Right atrium auricular region (tissue), 2 donors: Measurements from ENCODE around the gene SHANK2. TPM values are rescaled to one million over a fixed set of nuclear protein-coding genes. Genes with fewer than 3 reads are reported as not detected.

Source experiments
- DNase-seq: peaks from one replicate; pipeline ENCODE4 v3.0.0-alpha.2; 2019; ENCODE audit warnings: low spot score
- H3K27ac ChIP-seq, 2 donors: fragments of 200-600 bp; sonication (generic); 1 replicate in 1 of 2; 2 replicates in 1 of 2; pipeline ENCODE4 v1.5.1; 2016 to 2019
- H3K27me3 ChIP-seq, 2 donors: fragments of 200-600 bp; sonication (generic); one replicate each; pipeline versions ENCODE4 v1.5.1 to v1.6.0; 2017 to 2019
- H3K36me3 ChIP-seq: fragments of 200-600 bp; sonication (generic); one replicate; pipeline ENCODE4 v1.5.1; 2016
- H3K4me1 ChIP-seq, 2 donors: fragments of 200-600 bp; sonication (generic); one replicate each; pipeline versions ENCODE4 v1.5.1 to v1.6.0; 2017 to 2019
- H3K4me3 ChIP-seq, 2 donors: fragments of 200-600 bp; sonication (generic); 1 replicate in 1 of 2; 2 replicates in 1 of 2; pipeline ENCODE4 v1.5.1; 2017 to 2019; ENCODE audit warnings: mild to moderate bottlenecking in 1 of 2, moderate library complexity in 1 of 2
- H3K9me3 ChIP-seq, 2 donors: fragments of 200-600 bp; sonication (generic); one replicate each; pipeline ENCODE4 v1.5.1; 2019
- total RNA-seq, 2 donors: library from RNA; depleted of rRNA; stranded (reverse); fragments of >200 nt; gene quantifications; one replicate each; pipeline ENCODE4 v1.1.0, GENCODE V29; 2016
- TF ChIP-seq, protein P1 (sequence below), 2 donors: fragments of 200-600 bp; sonication (generic); IDR thresholded peaks; one replicate each; pipeline ENCODE4 v1.5.1; 2019; ENCODE audit warnings: antibody characterized with exemption in 2 of 2

SHANK2 gene
- total RNA-seq, 2 donors from 2014 or later = 0.07 to 0.35 TPM

DNA sequence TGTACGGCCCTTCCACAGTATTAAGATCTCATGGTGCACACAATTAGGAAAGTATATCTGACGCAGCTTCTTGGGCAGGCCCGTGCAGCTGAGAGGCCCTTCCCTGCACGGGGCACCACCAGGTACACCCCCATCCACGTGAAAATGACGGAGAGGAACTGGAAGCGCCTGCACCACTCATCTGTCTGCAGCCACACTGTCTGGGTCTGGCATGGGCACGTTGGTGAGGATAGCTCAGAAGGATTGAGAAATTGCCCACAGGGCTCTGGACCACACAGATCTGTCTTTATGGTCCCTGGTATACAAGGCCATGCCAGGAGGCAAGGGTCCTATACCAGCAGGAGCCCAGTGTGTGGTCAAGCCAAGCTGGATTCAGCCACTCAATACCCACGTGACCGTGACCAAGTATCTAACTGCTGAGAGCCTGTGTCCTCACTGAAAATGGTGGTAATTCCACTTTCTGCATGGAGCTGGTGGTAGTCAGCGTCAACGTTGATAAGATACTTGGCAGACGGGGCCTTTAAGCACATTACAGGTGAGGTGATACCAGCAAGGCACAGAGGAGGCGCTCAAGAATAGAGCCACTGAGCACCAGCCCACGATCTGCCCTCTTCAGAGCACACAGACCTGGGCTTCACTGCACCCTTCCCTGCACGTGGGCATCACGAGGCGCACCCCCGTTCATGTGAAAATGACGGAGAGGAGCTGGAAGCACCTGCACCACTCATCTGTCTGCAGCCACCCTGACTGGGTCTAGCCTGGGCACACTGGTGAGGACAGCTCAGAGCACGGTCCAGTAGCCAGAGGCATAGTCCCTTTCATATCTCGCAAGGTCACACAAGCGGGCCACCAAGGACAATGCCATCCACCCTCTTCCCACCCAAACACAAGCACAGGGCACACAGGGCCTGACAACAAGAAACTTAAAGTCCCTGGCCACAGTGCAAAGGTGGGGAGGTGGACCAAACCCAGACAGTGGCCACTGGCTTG is 28.4 kb downstream of the SHANK2 start:
- no peaks in the 10 kb centered on the region for H3K27me3 ChIP-seq
- no peak for DNase-seq
- H3K9me3 ChIP-seq = peaks cover 7 to 33% of the 10 kb centered on the region in 2 donors
- no peak overlapping the region for H3K27ac ChIP-seq
- no peaks in the 10 kb centered on the region for H3K36me3 ChIP-seq
- no peaks in the 10 kb centered on the region for H3K4me1 ChIP-seq
- TF ChIP-seq, protein P1, sequence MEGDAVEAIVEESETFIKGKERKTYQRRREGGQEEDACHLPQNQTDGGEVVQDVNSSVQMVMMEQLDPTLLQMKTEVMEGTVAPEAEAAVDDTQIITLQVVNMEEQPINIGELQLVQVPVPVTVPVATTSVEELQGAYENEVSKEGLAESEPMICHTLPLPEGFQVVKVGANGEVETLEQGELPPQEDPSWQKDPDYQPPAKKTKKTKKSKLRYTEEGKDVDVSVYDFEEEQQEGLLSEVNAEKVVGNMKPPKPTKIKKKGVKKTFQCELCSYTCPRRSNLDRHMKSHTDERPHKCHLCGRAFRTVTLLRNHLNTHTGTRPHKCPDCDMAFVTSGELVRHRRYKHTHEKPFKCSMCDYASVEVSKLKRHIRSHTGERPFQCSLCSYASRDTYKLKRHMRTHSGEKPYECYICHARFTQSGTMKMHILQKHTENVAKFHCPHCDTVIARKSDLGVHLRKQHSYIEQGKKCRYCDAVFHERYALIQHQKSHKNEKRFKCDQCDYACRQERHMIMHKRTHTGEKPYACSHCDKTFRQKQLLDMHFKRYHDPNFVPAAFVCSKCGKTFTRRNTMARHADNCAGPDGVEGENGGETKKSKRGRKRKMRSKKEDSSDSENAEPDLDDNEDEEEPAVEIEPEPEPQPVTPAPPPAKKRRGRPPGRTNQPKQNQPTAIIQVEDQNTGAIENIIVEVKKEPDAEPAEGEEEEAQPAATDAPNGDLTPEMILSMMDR (IDR thresholded peaks at IDR 0.05) = no peak
- no peak overlapping the region for H3K4me3 ChIP-seq

DNA sequence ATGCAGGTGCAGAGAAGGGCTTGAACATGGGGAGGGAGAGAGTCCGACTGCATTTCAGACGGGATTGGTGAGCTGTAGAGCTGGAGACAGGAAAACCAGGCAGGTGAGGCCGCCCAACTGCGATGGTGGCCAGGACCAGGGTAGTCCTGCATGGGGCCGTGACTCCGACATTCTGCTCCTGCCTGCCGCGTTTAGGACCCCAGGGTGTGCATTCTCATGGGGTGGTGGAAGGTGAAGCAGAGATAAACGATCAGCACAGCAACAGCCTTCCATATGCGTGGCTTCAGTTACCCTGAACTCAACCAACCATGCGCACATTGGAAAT is 29.3 kb downstream of the SHANK2 start:
- Histone ChIP-seq H3K9me3 (peaks cover 7 to 26% of the 10 kb centered on the region in 2 donors), H3K4me1 (no peaks in the 10 kb centered on the region), H3K4me3 (no peak overlapping the region), H3K27me3 (no peaks in the 10 kb centered on the region), H3K27ac (no peak overlapping the region), H3K36me3 (no peaks in the 10 kb centered on the region)
- TF ChIP-seq, protein P1 (IDR thresholded peaks at IDR 0.05) = no peak
- DNase-seq = no peak

DNA sequence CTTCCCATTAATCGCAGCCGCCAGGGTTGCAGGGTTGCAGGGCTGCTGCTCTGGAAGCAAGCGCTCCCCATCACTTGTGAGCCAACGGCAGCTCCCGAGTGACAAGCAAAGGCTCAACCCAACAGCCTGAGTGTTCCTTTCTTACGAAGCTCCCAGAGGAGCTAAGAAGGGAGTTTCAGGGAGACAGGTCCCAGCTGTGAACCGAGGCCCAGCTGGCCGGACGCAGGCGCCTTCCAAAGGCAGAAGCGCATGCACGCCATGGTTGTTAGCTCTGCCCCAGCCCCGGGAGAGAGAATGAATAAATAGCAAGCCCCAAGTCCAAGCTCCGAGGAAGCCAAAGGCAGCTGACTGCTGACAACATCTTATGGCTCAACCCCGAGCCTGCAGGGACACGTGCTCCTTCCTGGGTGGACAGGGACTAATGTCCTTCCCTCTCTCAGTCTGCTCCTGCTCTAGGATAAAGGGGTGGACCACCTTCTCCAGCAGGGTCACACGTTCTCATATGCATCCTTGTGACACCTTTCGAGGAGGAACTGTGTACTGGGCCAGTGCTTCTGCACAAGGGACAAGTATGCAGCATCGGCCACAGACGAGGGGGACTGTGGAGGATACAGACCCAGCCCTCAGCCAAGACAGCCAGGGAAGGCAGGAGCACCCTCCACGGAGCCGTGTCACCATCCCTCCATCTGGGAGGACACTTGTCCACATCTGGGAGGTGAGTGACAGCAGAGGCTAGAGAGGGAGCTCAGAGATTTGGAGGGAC is 29.9 kb downstream of the SHANK2 start:
- TF ChIP-seq, protein P1 (IDR thresholded peaks at IDR 0.05) = no peak
- Histone ChIP-seq H3K4me1 (no peaks in the 10 kb centered on the region), H3K4me3 (no peak overlapping the region), H3K36me3 (no peaks in the 10 kb centered on the region), H3K27me3 (no peaks in the 10 kb centered on the region), H3K27ac (no peak overlapping the region), H3K9me3 (peaks cover 2 to 20% of the 10 kb centered on the region in 2 donors)
- DNase-seq = no peak

- H3K27me3 ChIP-seq = no peaks in the 10 kb centered on the region
Measured at GRCh38 chr11:71221821-71222220, 30.6 kb downstream of the SHANK2 start.

DNA sequence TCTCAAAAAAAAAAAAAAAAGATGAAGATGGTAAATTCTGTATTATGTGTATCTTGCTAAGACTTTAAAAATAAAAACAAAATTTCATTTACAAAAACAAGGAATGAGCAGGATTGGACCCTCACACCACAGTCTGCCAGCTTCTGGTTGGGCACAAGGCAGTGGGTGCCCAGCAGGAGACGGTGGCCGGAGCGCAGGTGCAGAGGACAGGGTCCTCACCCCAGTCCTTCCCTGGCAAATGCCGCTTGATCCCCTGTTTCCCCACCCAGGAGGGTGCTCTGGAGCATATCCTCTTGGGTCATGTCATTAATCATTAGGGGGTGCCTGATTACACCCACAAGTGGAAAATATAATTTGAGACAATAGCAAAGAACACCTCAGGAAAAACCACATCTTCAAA is 31.2 kb downstream of the SHANK2 start:
- Histone ChIP-seq H3K27me3 (no peaks in the 10 kb centered on the region), H3K27ac (no peak overlapping the region), H3K36me3 (no peaks in the 10 kb centered on the region), H3K4me3 (no peak overlapping the region), H3K4me1 (no peaks in the 10 kb centered on the region), H3K9me3 (peaks cover 0 to 7% of the 10 kb centered on the region in 2 donors)
- TF ChIP-seq, protein P1 (IDR thresholded peaks at IDR 0.05) = no peak
- no peak for DNase-seq

More at GRCh38 chr11:71221821-71222220, 30.6 kb downstream of the SHANK2 start:
- no peaks in the 10 kb centered on the region for H3K36me3 ChIP-seq
- TF ChIP-seq, protein P1 (IDR thresholded peaks at IDR 0.05) = no peak
- H3K9me3 ChIP-seq = peaks cover 0 to 13% of the 10 kb centered on the region in 2 donors
- H3K4me1 ChIP-seq = no peaks in the 10 kb centered on the region
- DNase-seq = no peak
- no peak overlapping the region for H3K4me3 ChIP-seq
- H3K27ac ChIP-seq = no peak overlapping the region
